Type B pancreatic cell (in vitro differentiated cells): ENCODE measurements around the gene ASPRV1. TPM values are rescaled to one million over a fixed set of nuclear protein-coding genes. Genes with fewer than 3 reads are reported as not detected.

Experiments used
- DNase-seq: peaks from one replicate; pipeline ENCODE4 v3.0.0; 2021; ENCODE audit warnings: mixed read lengths; ENCODE audit not compliant: unreplicated experiment; ENCODE audit errors: extremely low spot score
- H3K27ac Mint-ChIP-seq: 2 replicates; pipeline ENCODE4 v1.8.0; 2021; ENCODE audit warnings: mild to moderate bottlenecking, mixed read lengths
- H3K27me3 Mint-ChIP-seq: 2 replicates; pipeline ENCODE4 v1.8.0; 2021; ENCODE audit warnings: mixed read lengths
- H3K36me3 Mint-ChIP-seq: 2 replicates; pipeline ENCODE4 v1.8.0; 2021; ENCODE audit warnings: mixed read lengths
- H3K4me1 Mint-ChIP-seq: one replicate; pipeline ENCODE4 v1.8.0; 2021; ENCODE audit warnings: mixed read lengths; ENCODE audit not compliant: unreplicated experiment
- H3K4me3 Mint-ChIP-seq: 2 replicates; pipeline ENCODE4 v1.8.0; 2021; ENCODE audit warnings: mild to moderate bottlenecking, mixed read lengths
- H3K9me3 Mint-ChIP-seq: 2 replicates; pipeline ENCODE4 v1.8.0; 2021; ENCODE audit warnings: mixed read lengths
- total RNA-seq: library from RNA; stranded (reverse); gene quantifications from 2 replicates; pipeline ENCODE4 v1.2.1, GENCODE V29; 2021; ENCODE audit warnings: low replicate concordance
- TF ChIP-seq, protein P1 (sequence below): fragments of 200-600 bp; sonication (generic); conservative IDR thresholded peaks from 2 replicates; pipeline ENCODE4 v1.5.0; 2021; ENCODE audit warnings: antibody characterized with exemption, mild to moderate bottlenecking

The ASPRV1 gene
- total RNA-seq, 1 donor from 2014 or later, result 1.3 TPM

DNA sequence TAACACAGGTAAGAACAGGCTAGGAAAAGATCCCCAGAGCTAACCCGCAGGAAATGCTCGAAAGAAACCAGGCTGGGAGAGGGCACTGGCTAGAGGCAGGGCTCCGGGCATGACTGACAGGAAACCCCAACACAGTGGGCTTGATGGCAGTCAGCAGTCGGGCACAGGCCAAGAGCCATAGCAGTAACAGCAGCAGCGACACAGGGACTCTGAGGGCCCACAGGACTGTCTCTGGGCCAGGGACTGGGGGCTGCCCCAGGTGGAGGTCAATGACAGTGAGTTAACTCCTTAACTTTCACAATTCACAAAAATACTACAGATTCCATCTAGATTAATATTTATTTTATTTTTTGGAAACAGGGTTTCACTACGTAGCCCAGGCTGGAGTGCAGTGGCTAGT is 37.3 kb upstream of the ASPRV1 start:
- DNase-seq, result no peak
- no peak overlapping the region for H3K4me3 Mint-ChIP-seq
- TF ChIP-seq, protein P1, sequence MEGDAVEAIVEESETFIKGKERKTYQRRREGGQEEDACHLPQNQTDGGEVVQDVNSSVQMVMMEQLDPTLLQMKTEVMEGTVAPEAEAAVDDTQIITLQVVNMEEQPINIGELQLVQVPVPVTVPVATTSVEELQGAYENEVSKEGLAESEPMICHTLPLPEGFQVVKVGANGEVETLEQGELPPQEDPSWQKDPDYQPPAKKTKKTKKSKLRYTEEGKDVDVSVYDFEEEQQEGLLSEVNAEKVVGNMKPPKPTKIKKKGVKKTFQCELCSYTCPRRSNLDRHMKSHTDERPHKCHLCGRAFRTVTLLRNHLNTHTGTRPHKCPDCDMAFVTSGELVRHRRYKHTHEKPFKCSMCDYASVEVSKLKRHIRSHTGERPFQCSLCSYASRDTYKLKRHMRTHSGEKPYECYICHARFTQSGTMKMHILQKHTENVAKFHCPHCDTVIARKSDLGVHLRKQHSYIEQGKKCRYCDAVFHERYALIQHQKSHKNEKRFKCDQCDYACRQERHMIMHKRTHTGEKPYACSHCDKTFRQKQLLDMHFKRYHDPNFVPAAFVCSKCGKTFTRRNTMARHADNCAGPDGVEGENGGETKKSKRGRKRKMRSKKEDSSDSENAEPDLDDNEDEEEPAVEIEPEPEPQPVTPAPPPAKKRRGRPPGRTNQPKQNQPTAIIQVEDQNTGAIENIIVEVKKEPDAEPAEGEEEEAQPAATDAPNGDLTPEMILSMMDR, result no peak
- H3K27me3 Mint-ChIP-seq, result no peaks in the 10 kb centered on the region
- peaks cover 10% of the 10 kb centered on the region for H3K4me1 Mint-ChIP-seq
- no peaks in the 10 kb centered on the region for H3K9me3 Mint-ChIP-seq
- H3K36me3 Mint-ChIP-seq, result peaks cover 1% of the 10 kb centered on the region
- H3K27ac Mint-ChIP-seq, result no peak overlapping the region

DNA sequence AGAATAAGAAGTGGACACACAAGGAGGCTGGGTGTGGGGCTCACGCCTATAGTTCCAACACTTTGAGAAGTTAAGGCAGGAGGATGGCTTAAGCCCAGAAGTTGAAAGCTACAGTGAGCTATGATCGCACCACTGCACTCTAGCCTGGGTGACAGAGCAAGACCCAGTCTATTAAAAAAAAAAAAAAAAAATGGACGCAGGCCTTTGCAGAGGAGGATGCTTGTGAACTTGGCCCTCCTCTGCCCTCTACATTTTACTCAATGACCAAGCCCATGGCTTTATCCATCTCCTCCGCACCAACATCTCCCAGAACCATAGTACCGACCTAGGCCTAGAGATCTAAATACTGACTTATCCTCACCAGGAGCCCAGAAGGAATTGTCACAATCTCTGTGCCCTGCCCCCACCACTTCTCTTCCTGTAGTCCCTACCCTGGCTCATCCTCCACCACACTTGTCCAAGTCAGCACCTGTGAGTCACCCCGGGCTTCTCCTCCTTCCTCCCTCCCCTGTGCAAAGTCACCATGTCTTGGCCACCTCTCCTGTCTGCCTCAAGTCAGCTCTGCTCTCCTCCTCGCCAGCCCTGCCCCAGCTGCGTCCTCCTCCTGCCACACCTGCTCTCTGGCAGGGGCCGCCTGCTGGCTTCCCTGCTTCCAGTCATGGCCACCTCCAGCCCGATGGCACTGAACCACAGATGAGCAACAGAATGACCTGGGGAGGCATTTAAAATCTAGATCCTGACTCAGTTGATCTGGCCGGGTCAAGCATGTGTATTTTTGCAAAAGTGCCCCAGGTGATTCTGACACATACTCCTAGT is 35.8 kb upstream of the ASPRV1 start:
- no peak for DNase-seq
- H3K36me3 Mint-ChIP-seq, result peaks cover 4% of the 10 kb centered on the region
- no peak overlapping the region for H3K27ac Mint-ChIP-seq
- no peak overlapping the region for H3K4me3 Mint-ChIP-seq
- no peaks in the 10 kb centered on the region for H3K27me3 Mint-ChIP-seq
- TF ChIP-seq, protein P1, result no peak
- peaks cover 4% of the 10 kb centered on the region for H3K4me1 Mint-ChIP-seq
- no peaks in the 10 kb centered on the region for H3K9me3 Mint-ChIP-seq

DNA sequence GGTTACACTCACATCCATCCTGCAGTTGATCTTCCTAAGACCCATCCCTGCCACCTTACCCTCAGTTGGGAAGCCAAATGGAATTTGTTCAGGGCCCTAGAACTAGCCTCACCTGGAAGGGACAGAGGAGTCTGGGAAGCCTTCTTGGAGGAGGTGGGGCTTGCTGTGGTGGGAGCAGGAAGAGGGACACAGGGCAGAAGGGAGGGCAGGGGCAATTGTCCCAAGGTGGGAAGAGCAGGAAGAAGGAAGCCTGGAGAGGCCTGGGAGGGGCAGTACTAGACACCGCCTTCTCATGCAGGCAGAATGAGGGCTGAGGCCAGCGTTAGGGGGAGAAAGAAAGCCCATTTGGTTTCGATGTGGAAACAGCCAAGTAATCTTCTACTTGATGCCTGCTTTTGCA is 34.1 kb upstream of the ASPRV1 start:
- TF ChIP-seq, protein P1, result no peak
- no peak for DNase-seq
- Mint-ChIP-seq H3K4me3 (no peak overlapping the region), H3K4me1 (peaks cover 4% of the 10 kb centered on the region), H3K36me3 (peaks cover 4% of the 10 kb centered on the region), H3K27me3 (no peaks in the 10 kb centered on the region), H3K9me3 (no peaks in the 10 kb centered on the region), H3K27ac (no peak overlapping the region)

DNA sequence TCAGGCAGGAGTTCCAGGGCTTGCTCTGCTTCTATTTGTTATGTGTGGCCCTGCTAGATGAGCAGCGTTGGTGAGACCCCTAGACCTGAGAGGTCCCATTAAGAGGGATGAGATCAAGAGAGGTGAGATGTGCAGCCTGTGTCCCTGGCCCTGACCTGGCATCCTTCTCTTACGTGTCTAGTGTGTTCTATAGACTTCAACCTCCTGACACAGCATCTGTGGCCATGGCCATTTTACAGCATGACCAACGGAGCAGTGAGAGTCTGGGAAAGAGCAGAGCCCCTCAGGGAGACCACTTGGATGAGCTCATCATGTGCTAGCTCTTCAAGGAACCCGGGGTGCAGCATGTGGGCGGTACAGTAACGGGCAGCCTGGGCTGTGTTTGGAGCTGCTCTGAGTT is 32.7 kb upstream of the ASPRV1 start:
- no peak for DNase-seq
- Mint-ChIP-seq H3K4me1 (peaks cover 4% of the 10 kb centered on the region), H3K27ac (no peak overlapping the region), H3K27me3 (no peaks in the 10 kb centered on the region), H3K4me3 (no peak overlapping the region), H3K9me3 (no peaks in the 10 kb centered on the region), H3K36me3 (peaks cover 4% of the 10 kb centered on the region)
- TF ChIP-seq, protein P1, result no peak

DNA sequence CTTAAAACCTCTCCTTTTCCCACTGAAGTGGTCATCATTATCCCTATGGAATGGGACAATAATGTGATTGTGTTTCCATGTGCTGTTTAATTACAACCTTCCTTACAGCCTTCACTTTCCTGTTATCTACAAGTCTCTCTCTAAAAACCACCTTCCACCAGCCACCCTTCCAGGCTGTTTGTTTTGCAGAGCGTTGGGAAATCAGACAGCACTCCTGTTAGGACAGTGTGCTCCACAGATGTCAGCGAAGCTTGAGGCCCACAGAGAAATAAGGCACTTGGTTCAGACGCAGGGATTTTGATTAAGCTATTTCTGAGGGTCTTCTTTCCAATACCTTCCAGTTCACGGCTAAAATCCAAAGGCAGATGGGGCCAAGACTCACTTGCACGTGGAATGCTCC is 32.3 kb upstream of the ASPRV1 start:
- TF ChIP-seq, protein P1, result no peak
- H3K4me3 Mint-ChIP-seq, result no peak overlapping the region
- DNase-seq, result no peak
- peaks cover 4% of the 10 kb centered on the region for H3K36me3 Mint-ChIP-seq
- peaks cover 4% of the 10 kb centered on the region for H3K4me1 Mint-ChIP-seq
- no peaks in the 10 kb centered on the region for H3K27me3 Mint-ChIP-seq
- no peaks in the 10 kb centered on the region for H3K9me3 Mint-ChIP-seq
- H3K27ac Mint-ChIP-seq, result no peak overlapping the region
